Activated naive CD4-positive, alpha-beta T cell treated with anti-CD3 and anti-CD28 coated beads, Interleukin-2, amount 10 ng/mL, durations not matched to agents 7 days and 5 days (primary cell): Measurements from ENCODE around the gene CDH5.

Experiments
- CTCF ChIA-PET: fragments of 350-600 bp; sonication (Branson Sonifier 250); formaldehyde crosslinking; loops from one replicate; lab custom pipeline; 2021; ENCODE audit warnings: antibody characterized with exemption; lab: Charles Lee
- DNase-seq: peaks from one replicate; pipeline ENCODE4 v3.0.0-alpha.2; 2020
- H3K27ac Mint-ChIP-seq: one replicate; pipeline ENCODE4 v1.8.0; 2021; ENCODE audit warnings: mild to moderate bottlenecking, moderate library complexity, mixed read lengths
- H3K27me3 Mint-ChIP-seq: one replicate; pipeline ENCODE4 v1.8.0; 2021; ENCODE audit warnings: mild to moderate bottlenecking, mixed read lengths
- H3K36me3 Mint-ChIP-seq: one replicate; pipeline ENCODE4 v1.8.0; 2021; ENCODE audit warnings: mixed read lengths
- H3K4me1 Mint-ChIP-seq: one replicate; pipeline ENCODE4 v1.8.0; 2021; ENCODE audit warnings: mixed read lengths
- H3K4me3 Mint-ChIP-seq: one replicate; pipeline ENCODE4 v1.8.0; 2021; ENCODE audit warnings: mild to moderate bottlenecking, moderate library complexity, mixed read lengths
- H3K9me3 Mint-ChIP-seq: one replicate; pipeline ENCODE4 v1.8.0; 2021; ENCODE audit warnings: mixed read lengths

The CDH5 gene

DNA sequence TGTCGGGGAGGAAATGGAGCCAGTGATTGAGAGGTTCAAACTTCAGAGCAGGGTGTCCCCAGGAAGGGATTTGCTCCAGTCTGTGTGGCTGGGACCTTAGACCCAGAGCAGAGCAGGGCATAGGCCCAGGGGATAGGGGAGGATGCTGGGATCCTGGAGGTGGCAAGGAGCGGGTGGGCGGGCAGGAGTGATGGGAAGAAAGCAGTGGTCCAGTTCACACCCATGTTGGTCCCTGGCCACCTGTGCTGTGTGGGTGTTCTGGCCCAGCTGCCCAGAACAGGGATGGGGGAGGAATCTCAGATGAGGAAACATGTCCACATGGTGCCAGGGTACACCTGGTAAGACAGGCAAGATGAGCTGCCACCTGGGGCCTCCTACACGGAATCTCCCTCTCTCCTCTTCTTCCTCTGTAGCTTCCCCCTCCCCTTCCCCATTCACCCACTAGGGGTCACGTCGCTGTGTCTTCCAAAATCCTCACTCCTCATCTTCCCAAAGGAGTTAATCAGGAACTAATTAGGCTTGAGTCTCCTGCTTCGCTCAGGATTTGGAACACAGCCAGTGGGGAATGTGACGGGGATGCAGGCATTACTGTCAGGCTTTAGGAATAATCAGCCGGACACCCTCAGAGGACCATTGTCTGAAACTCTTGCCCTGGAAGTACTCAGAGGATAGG lies 62.9 kb downstream of the CDH5 start:
- no peaks in the 10 kb centered on the region for H3K9me3 Mint-ChIP-seq
- H3K4me3 Mint-ChIP-seq: no peak overlapping the region
- H3K27ac Mint-ChIP-seq: no peak overlapping the region
- H3K27me3 Mint-ChIP-seq: peaks cover 85% of the 10 kb centered on the region
- CTCF ChIA-PET: no interaction called here
- DNase-seq: no peak
- H3K4me1 Mint-ChIP-seq: peaks cover 8% of the 10 kb centered on the region
- no peaks in the 10 kb centered on the region for H3K36me3 Mint-ChIP-seq

DNA sequence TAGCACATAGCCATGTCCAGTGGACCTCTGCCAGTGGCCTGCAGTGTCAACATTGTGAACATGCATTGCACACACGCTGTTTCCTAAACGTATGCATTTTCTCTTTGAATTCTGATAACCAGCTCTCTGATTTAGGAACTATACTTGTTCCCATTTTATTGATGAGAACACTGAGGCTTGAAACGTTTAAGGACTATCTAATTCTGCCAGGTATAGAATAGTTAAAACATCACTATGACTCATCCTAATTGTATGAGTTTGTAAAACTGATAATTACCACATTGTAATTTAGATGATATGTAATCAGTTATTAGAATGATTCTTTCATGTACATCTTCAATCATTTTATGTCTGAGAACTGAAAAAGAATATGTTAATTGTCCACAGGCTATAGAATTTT lies 63.7 kb downstream of the CDH5 start:
- peaks cover 8% of the 10 kb centered on the region for H3K4me1 Mint-ChIP-seq
- H3K4me3 Mint-ChIP-seq: no peak overlapping the region
- peaks cover 83% of the 10 kb centered on the region for H3K27me3 Mint-ChIP-seq
- no peaks in the 10 kb centered on the region for H3K9me3 Mint-ChIP-seq
- H3K27ac Mint-ChIP-seq: no peak overlapping the region
- DNase-seq: no peak
- CTCF ChIA-PET: no interaction called here
- no peaks in the 10 kb centered on the region for H3K36me3 Mint-ChIP-seq

DNA sequence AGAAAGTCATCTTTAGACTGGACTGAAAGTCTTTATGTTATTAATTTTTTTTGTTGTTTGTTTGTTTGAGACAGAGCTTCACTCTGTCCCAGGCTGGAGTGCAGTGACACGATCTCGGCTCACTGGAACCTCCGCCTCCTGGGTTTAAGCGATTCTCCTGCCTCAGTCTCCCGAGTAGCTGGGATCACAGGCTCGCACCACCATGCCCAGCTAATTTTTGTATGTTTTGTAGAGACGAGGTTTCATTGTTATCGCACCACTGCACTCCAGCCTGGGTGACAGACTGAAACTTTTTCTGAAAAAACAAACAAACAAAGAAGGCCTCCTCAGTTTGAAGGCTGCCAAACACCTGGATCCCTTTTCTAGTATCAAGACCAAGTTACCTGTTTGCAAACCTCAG lies 65.3 kb downstream of the CDH5 start:
- Mint-ChIP-seq H3K27me3 (peaks cover 77% of the 10 kb centered on the region), H3K36me3 (no peaks in the 10 kb centered on the region), H3K27ac (no peak overlapping the region), H3K4me1 (peaks cover 6% of the 10 kb centered on the region), H3K4me3 (no peak overlapping the region), H3K9me3 (no peaks in the 10 kb centered on the region)
- no peak for DNase-seq
- CTCF ChIA-PET: no interaction called here

DNA sequence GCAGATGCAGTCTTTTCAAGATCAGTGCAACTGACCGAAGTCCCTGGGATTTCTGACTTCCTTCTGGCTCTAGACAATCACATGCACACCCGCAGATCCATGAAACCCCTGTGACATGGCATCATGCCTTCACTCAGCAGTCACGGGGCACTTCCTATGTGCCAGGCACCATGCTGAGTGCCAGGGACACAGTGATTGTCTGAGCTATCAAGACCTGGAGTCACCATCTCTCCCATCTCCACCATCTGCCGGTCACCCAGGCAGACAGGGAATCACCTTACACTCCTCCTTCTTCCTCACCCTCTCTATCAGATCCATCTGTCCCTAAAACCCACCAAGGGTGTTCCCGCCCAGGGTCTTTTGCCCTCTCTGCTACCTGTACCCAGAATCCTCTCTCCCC lies 65.9 kb downstream of the CDH5 start:
- no peaks in the 10 kb centered on the region for H3K9me3 Mint-ChIP-seq
- H3K4me1 Mint-ChIP-seq: peaks cover 6% of the 10 kb centered on the region
- no peak for DNase-seq
- no peak overlapping the region for H3K27ac Mint-ChIP-seq
- peaks cover 75% of the 10 kb centered on the region for H3K27me3 Mint-ChIP-seq
- H3K36me3 Mint-ChIP-seq: no peaks in the 10 kb centered on the region
- CTCF ChIA-PET: no interaction called here
- no peak overlapping the region for H3K4me3 Mint-ChIP-seq

DNA sequence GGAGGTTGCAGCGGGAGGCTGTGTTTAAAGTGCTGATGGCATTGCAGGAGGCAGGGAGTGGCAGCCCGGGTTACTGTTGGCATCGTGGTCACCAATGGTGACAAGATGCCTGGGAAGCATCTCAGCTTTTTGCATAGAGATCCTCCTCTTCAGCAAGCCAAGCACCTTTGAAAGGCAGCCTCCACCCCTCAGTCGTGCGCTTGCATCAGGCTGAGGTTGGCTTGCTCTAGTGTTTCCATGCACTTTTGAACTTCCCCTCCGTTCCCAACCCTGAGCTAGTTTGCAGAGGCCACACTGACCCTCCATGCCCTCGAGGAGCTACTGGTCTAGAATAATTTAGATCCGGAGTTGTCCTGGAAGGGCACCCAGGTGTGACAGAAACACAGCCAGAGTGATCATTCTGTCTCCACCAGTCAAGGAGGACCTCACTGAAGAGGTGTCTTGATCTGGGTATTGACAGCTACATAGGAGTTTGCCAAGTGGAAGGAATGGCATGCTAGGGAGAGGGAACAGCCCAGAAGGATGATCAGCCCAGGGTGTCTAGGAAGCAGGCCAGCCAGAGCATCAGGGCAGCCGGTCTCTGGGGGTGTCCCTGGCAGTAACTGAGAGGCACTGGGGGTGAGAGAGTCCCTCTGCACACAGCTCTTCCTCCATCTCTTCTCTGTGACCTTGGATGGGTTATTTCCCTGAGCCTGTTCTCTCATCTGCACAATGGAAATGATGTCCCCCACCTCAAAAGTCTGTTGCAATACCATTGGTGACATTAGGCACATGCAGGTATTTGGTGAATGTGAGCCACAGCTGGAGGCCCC lies 68.3 kb downstream of the CDH5 start:
- Mint-ChIP-seq H3K36me3 (no peaks in the 10 kb centered on the region), H3K27ac (no peak overlapping the region), H3K27me3 (peaks cover 55% of the 10 kb centered on the region), H3K4me3 (no peak overlapping the region), H3K9me3 (no peaks in the 10 kb centered on the region), H3K4me1 (no peaks in the 10 kb centered on the region)
- CTCF ChIA-PET: no interaction called here
- DNase-seq: no peak

DNA sequence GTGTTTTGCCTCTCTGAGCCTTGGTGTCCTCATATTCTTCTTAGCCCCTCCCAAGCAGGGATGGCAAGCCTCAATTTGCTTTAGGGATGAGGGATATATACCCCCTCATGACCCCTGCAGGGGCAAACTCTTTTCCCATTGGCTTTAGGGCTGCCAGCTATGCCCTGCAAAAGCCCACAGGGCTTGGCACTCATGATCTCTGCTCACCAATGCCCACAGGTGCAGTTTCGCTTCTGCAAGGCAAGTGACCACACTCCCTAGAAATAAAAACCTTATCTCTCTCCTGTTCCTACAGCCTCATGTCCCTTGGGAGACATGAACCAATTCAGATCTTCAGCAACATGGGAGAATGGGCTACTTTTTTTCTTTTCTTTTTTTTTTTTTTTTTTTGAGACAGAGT lies 69.4 kb downstream of the CDH5 start:
- no peaks in the 10 kb centered on the region for H3K36me3 Mint-ChIP-seq
- no peak for DNase-seq
- H3K4me1 Mint-ChIP-seq: no peaks in the 10 kb centered on the region
- H3K27me3 Mint-ChIP-seq: peaks cover 60% of the 10 kb centered on the region
- H3K27ac Mint-ChIP-seq: no peak overlapping the region
- H3K9me3 Mint-ChIP-seq: no peaks in the 10 kb centered on the region
- CTCF ChIA-PET: no interaction called here
- no peak overlapping the region for H3K4me3 Mint-ChIP-seq

DNA sequence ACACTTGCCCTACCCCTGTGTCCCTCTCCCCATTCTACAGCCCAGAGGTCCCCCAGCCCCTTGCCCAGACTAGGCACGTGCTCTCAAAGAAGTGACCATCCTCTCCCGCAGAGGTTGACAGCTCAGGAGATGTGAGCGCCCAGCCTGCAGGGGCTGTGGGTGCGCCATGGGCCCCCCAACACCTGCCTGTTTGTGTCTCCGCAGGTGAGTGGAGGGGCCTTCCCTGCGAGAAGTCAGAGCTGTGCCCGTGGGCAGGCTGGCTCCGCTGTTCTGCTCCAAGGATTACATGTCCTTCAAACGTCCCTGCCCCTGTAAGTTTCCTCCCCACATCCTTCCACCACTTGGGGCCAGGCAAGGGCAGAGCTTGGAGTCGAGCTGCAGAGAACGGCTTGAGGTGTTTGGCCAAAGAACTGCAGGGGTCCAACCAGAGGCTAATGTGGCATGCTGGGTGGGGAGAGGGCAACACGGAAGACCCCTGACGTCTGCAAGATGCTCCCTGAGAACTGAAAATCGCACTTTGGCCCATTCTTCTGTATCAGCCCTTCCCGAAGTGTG lies 71.0 kb downstream of the CDH5 start:
- no peak for DNase-seq
- peaks cover 60% of the 10 kb centered on the region for H3K27me3 Mint-ChIP-seq
- CTCF ChIA-PET: no interaction called here
- no peaks in the 10 kb centered on the region for H3K36me3 Mint-ChIP-seq
- no peak overlapping the region for H3K27ac Mint-ChIP-seq
- no peaks in the 10 kb centered on the region for H3K4me1 Mint-ChIP-seq
- H3K9me3 Mint-ChIP-seq: no peaks in the 10 kb centered on the region
- no peak overlapping the region for H3K4me3 Mint-ChIP-seq

DNA sequence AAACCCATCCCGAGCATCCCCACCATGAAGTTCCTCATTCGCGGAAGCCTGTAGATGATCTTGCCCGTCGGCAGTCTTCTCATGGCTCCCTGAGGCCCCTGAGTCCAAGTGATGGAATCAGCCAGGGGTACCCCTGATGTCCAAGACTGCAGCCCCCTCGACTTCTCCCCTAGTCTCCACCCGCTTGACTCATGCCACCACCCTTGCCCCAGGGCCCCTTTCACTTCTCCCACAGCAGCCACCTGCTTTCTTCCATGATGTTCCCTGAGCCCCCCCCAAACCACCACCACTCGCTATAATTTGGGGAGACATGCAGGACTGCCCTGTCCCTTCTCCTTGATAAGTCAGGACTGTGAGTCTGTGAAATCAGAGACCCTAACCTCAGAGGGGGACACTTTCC lies 72.0 kb downstream of the CDH5 start:
- no peak overlapping the region for H3K4me3 Mint-ChIP-seq
- H3K36me3 Mint-ChIP-seq: no peaks in the 10 kb centered on the region
- peaks cover 61% of the 10 kb centered on the region for H3K27me3 Mint-ChIP-seq
- no peaks in the 10 kb centered on the region for H3K9me3 Mint-ChIP-seq
- CTCF ChIA-PET: no interaction called here
- DNase-seq: no peak
- H3K27ac Mint-ChIP-seq: no peak overlapping the region
- no peaks in the 10 kb centered on the region for H3K4me1 Mint-ChIP-seq

DNA sequence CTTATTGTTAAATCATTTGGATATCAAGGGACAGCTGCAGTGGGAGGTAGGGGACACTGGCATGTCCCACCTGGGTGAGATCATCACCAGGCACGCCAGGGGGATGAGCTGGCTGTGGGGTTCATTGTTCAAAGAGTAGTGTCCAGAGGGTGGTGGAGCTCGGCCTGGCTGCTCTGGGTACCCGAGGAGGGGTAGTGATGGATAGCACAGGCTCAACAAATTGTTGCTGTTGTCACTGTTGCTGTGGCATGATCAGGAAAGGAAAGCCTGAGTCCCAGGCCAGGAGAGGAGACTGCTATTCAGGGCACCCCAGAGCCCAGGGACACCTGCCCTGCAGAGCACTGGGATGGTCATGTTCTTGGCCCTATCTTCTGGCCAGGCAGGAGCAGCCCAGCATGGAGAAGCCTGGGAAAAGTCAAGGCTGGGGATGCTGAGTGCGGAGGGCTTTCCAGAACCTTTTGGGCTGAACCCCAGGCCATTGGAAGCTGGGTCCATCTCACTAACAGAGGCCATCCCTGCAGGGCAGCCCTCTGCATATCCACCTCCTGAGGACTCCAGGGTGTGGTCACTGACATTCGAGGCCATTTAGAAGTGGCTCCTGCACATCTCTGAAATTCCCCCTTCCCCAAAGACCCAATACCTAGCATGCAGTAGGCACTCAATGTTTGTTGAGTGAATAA lies 72.7 kb downstream of the CDH5 start:
- no peaks in the 10 kb centered on the region for H3K9me3 Mint-ChIP-seq
- H3K4me1 Mint-ChIP-seq: no peaks in the 10 kb centered on the region
- no peak for DNase-seq
- no peak overlapping the region for H3K27ac Mint-ChIP-seq
- no peaks in the 10 kb centered on the region for H3K36me3 Mint-ChIP-seq
- CTCF ChIA-PET: no interaction called here
- H3K4me3 Mint-ChIP-seq: no peak overlapping the region
- peaks cover 61% of the 10 kb centered on the region for H3K27me3 Mint-ChIP-seq

DNA sequence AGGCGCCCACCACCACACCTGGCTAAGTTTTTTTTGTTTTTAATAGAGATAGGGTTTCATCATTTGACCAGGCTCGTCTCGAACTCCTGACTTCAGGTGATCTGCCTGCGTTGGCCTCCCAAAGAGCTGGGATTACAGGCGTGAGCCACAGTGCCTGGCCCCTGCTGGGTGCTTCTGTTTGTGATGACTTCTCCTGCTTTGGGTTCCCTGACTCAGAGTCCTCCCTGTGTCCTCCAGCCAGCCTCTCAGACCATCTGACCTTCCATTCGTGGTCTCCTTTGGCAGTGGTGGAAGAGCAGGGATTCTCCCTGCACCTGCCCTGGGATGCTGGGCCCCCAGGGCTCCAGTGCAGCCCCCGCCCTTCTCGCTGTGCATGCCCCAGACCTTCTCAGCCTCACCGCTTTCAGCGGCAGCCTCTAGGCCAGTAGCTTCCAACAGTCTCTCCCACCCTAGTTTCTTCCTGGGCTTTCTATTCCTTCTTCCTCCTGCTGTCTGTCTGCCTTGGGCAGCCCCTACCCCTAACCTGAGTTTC lies 73.8 kb downstream of the CDH5 start:
- Mint-ChIP-seq H3K27ac (no peak overlapping the region), H3K4me3 (no peak overlapping the region), H3K9me3 (no peaks in the 10 kb centered on the region), H3K36me3 (no peaks in the 10 kb centered on the region), H3K4me1 (no peaks in the 10 kb centered on the region), H3K27me3 (peaks cover 61% of the 10 kb centered on the region)
- CTCF ChIA-PET: no interaction called here
- no peak for DNase-seq

DNA sequence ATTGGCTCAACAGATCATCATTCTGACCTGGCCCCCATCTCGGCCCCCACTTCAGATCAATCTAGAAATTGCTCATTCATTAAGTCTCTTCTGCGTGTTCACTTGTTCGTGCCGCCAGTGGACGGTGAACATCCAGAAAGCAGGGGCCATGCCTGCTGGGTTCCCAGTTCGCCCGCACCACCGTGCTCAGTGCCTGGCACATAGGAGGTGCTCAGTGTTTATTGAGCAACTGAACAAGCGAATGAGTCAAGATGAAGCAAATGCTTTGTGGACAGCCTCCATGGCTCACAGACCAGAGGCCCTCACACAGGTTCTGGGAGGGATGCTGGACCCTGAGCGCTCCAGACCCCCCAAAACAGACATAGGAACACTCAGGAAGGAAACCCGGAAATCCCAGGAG lies 74.5 kb downstream of the CDH5 start:
- CTCF ChIA-PET: interaction anchor here (0.6 kb wide), 1 partner anchor 186 kb away, joined by 4 read pairs; no protein-coding TSS in a partner anchor
- Mint-ChIP-seq H3K27ac (no peak overlapping the region), H3K4me3 (no peak overlapping the region), H3K27me3 (peaks cover 61% of the 10 kb centered on the region), H3K4me1 (no peaks in the 10 kb centered on the region), H3K36me3 (no peaks in the 10 kb centered on the region), H3K9me3 (no peaks in the 10 kb centered on the region)
- no peak for DNase-seq

DNA sequence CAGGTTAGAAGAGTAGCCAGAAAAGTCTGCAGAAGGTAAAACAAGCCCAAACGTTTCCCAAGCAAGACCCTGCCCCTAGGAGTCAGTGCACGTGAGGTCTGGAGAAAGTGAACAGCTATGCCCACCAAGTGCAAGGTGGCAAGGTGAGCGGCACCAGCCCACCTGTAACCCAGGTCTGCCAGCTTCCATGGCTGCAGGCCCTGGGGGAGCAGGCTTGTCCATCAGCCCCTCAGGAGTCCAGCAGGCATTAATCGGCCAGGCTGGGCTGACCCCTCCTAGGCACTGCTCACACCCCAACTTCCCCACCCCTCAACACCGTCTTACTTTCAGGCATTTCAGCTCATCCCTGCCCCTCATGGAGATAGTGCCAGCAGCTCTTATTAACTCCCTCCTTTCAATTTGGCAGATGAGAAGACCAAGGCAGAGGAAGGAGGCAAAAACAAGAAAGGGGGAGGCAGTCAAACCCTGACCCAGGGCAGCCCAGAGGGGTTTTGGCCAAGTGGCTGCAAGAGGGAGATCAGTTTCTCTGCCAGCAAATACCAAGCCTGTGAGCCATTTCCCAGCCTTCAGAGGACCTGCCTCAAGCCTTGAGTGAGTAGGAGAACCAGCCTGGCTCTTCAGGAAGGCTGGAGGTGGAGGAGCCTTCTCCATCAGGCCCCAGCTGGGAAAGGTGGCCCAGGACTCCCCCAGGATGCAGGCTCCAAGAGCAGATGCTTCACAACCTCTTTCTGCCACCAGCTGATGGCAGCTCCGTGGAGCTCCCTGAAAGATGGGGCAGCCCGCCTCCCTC lies 75.3 kb downstream of the CDH5 start:
- DNase-seq: no peak
- CTCF ChIA-PET: interaction anchor here (0.6 kb wide), 1 partner anchor 185 kb away, joined by 4 read pairs; no protein-coding TSS in a partner anchor
- H3K9me3 Mint-ChIP-seq: no peaks in the 10 kb centered on the region
- H3K4me3 Mint-ChIP-seq: no peak overlapping the region
- no peak overlapping the region for H3K27ac Mint-ChIP-seq
- peaks cover 68% of the 10 kb centered on the region for H3K27me3 Mint-ChIP-seq
- H3K36me3 Mint-ChIP-seq: no peaks in the 10 kb centered on the region
- no peaks in the 10 kb centered on the region for H3K4me1 Mint-ChIP-seq

DNA sequence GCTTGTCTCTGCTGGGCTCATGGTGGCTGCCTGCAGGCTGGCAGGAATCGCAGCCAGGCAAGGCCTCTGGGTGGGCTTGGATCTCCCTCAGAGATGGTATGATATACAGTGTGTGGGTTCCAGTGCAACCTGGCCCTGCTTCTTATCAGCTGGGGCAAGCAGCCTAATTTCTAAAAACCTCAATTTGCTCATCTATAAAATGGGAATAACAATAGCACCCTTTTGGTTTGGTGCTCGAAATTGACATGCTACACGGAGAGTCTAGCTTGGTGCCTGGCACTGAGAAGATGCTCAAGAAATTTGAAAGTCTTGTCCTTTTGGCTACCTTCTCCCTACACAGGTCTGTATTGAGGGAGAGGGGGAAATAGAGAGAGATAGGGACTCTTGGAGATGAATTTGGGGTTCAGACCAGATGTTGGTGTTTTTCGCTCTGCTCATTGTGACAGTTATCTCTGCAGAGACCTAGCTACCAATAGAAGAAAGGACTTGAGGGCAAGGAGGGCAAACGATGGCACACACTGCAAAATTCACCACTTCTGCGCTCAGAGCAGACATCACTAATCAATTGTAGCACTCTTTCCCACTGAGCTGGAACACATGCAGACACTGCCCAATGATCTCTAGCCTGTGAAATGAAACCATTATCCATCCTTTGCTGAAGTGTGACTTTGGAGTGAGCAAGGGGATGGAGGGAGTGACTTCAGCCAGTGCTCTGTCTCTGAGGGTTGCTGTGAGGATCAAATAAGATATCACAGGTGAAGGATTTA lies 76.2 kb downstream of the CDH5 start:
- no peak for DNase-seq
- no peaks in the 10 kb centered on the region for H3K4me1 Mint-ChIP-seq
- CTCF ChIA-PET: no interaction called here

More for the DNA sequence above, 76.2 kb downstream of the CDH5 start:
- Mint-ChIP-seq H3K27ac (no peak overlapping the region), H3K4me3 (no peak overlapping the region), H3K36me3 (no peaks in the 10 kb centered on the region), H3K9me3 (no peaks in the 10 kb centered on the region), H3K27me3 (peaks cover 77% of the 10 kb centered on the region)
